Measurements from ENCODE around the gene LRRC14B. TPM values are rescaled to one million over a fixed set of nuclear protein-coding genes. Genes with fewer than 3 reads are reported as not detected.

LRRC14B gene
- total RNA-seq, 4 donors from 2014 or later: not detected

GRCh38 chr5:182126-182525 is 9.2 kb upstream of the LRRC14B start:
- no peak for DNase-seq (ENCODE audit: low spot score in 2 of 2)
- no peaks in the 10 kb centered on the region for H3K4me1 ChIP-seq
- peaks cover 8% of the 10 kb centered on the region for H3K27me3 ChIP-seq
- no peak overlapping the region for H3K4me3 ChIP-seq
- H3K27ac ChIP-seq: no peak overlapping the region
- H3K36me3 ChIP-seq: no peaks in the 10 kb centered on the region
- WGBS: 95% methylated on average over 5 of the region's 12 CpGs
- TF ChIP-seq CTCF (IDR thresholded peaks at IDR 0.05) (no peak), POLR2AphosphoS5 (IDR thresholded peaks at IDR 0.05) (no peak), EP300 (IDR thresholded peaks at IDR 0.05) (no peak)
- no peaks in the 10 kb centered on the region for H3K9me3 ChIP-seq

DNA sequence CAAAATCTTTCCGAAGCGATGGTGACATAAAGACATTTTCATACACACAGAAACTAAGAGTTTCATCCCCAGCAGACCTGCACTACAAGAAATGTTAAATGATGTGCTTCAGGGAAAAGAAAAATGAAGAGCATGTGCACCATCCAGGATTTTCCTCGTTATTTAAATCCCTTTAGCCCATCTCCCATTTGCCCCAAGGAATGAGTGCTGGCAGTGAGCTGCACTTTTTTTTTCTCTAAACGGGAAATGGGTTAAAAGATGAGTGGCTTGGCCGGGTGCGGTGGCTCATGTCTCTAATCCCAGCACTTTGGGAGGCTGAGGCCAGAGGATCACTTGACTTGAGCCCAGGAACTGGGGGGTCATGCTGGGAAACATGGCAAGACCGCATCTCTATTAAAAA is 6.8 kb upstream of the LRRC14B start:
- no peaks in the 10 kb centered on the region for H3K36me3 ChIP-seq
- H3K4me3 ChIP-seq: no peak overlapping the region
- no peaks in the 10 kb centered on the region for H3K9me3 ChIP-seq
- peaks cover 6% of the 10 kb centered on the region for H3K27me3 ChIP-seq
- no peak for TF ChIP-seq POLR2A (IDR thresholded peaks at IDR 0.05)
- no peak for TF ChIP-seq EP300 (IDR thresholded peaks at IDR 0.05)
- no peak for TF ChIP-seq CTCF (IDR thresholded peaks at IDR 0.05)
- TF ChIP-seq POLR2AphosphoS5 (IDR thresholded peaks at IDR 0.05): no peak
- peaks cover 9% of the 10 kb centered on the region for H3K4me1 ChIP-seq
- no peak for DNase-seq (ENCODE audit: low spot score in 2 of 2)
- 64% methylated on average over 7 of the region's 7 CpGs for WGBS
- no peak overlapping the region for H3K27ac ChIP-seq

- peaks cover 9% of the 10 kb centered on the region for H3K4me1 ChIP-seq
- no peaks in the 10 kb centered on the region for H3K9me3 ChIP-seq
- DNase-seq (ENCODE audit: low spot score in 2 of 2): no peak
- TF ChIP-seq POLR2AphosphoS5 (IDR thresholded peaks at IDR 0.05) (no peak), CTCF (IDR thresholded peaks at IDR 0.05) (no peak), POLR2A (IDR thresholded peaks at IDR 0.05) (no peak), EP300 (IDR thresholded peaks at IDR 0.05) (no peak)
- no peak overlapping the region for H3K4me3 ChIP-seq
- WGBS: 79% methylated on average over 15 of the region's 21 CpGs
- no peak overlapping the region for H3K27ac ChIP-seq
- peaks cover 6% of the 10 kb centered on the region for H3K27me3 ChIP-seq
- no peaks in the 10 kb centered on the region for H3K36me3 ChIP-seq
Measured at GRCh38 chr5:185095-186070, 5.9 kb upstream of the LRRC14B start.

DNA sequence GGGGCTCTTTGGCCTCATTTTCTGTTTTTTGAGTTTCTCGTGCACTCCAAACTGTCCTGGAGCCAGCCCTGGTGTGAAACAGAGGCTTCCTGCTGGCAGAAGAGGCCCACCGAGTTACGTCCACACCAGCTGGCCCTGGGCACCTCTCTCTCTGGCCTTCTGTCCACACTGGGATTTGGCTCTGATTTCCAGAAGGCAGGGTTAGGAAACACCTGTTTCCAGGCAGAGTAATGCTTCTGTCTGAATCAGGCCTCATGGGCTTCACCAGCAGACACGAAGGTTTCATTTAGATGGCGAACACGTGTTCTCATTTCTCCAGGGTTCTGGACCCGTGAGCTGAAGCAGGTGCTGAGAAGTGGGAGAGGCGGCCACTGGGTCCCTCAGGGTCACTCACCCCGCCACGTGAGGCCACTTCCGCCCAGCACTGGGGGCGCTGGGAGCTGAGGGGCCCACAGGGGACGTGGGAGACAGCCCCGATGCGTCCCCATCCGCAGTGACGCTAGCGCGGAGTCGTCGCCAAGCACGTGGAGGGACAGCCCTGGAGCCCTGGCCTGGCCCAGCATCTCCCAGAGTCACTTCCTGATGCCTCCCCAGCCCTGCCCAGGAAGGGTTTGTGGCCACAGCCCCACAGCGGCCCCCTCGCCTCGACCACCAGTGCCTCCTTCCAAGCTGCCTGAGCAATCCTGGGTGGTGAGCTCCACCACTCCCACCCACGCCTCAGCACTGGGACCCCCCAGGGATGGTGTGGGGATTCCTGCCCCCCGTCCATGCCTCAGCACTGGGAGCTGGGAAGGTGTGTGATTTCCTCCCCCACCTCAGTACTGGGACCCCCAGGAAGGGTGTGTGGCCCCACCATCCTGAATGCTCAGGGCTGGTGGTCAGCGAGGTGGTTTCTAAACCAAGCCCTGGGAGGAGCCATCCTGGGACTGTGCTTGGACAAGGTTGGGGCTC is 4.9 kb upstream of the LRRC14B start:
- Histone ChIP-seq H3K4me1 (peaks cover 16% of the 10 kb centered on the region), H3K27me3 (peaks cover 12% of the 10 kb centered on the region), H3K36me3 (no peaks in the 10 kb centered on the region), H3K9me3 (no peaks in the 10 kb centered on the region), H3K27ac (no peak overlapping the region), H3K4me3 (no peak overlapping the region)
- WGBS: 86% methylated on average over 15 of the region's 28 CpGs
- TF ChIP-seq POLR2A (IDR thresholded peaks at IDR 0.05) (no peak), CTCF (IDR thresholded peaks at IDR 0.05) (no peak), POLR2AphosphoS5 (IDR thresholded peaks at IDR 0.05) (no peak)
- no peak for DNase-seq (ENCODE audit: low spot score in 2 of 2)

DNA sequence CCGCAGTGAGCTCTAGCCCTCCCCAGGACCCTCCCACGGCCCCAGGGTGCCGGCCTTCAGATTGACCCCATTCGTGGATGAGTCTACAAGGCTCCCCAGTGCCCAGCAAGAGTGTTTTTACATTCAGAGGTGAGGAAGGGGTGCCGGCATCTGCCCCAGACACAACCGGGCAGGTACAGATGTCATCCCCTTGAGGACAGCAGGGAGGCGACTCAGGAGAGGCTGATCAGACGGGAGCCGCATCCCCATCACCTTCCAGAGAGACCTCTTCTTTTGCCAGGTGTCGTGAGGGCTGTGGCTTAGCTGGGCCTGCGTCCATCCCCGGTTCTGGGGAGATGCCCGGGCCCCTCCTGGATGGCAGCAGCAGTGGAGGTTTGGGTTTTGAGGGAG is 4.3 kb upstream of the LRRC14B start:
- TF ChIP-seq POLR2A (IDR thresholded peaks at IDR 0.05): no peak
- no peak for TF ChIP-seq CTCF (IDR thresholded peaks at IDR 0.05)
- TF ChIP-seq POLR2AphosphoS5 (IDR thresholded peaks at IDR 0.05): no peak
- no peak for TF ChIP-seq EP300 (IDR thresholded peaks at IDR 0.05)
- no peak overlapping the region for H3K27ac ChIP-seq
- peaks cover 21% of the 10 kb centered on the region for H3K4me1 ChIP-seq
- H3K4me3 ChIP-seq: no peak overlapping the region
- H3K27me3 ChIP-seq: peaks cover 14% of the 10 kb centered on the region
- no peak for DNase-seq (ENCODE audit: low spot score in 2 of 2)
- H3K9me3 ChIP-seq: no peaks in the 10 kb centered on the region
- 96% methylated on average over 8 of the region's 13 CpGs for WGBS
- H3K36me3 ChIP-seq: no peaks in the 10 kb centered on the region

All from suprapubic skin (tissue), 4 donors.